Nephron progenitor cell (in vitro differentiated cells): ENCODE data around the gene RIMOC1.
A peak's percentile ranks its signal among the peaks of the same experiment; 100 is the strongest.
"Not testable (repeated sequence)": the region's sequence is repeated elsewhere in the genome, so short reads cannot be mapped to it uniquely, and the experiment has no call there.

Experiments used
- DNase-seq: peaks from one replicate; pipeline ENCODE4 v3.0.0; 2021
- H3K27ac Mint-ChIP-seq: 2 replicates; pipeline ENCODE4 v1.8.0; 2021; ENCODE audit warnings: mild to moderate bottlenecking, moderate library complexity, mixed read lengths
- H3K27me3 Mint-ChIP-seq: 2 replicates; pipeline ENCODE4 v1.8.0; 2021; ENCODE audit warnings: mild to moderate bottlenecking, low read depth, mixed read lengths; ENCODE audit not compliant: poor library complexity
- H3K36me3 Mint-ChIP-seq: 2 replicates; pipeline ENCODE4 v1.8.0; 2021; ENCODE audit warnings: low read depth, mixed read lengths
- H3K4me1 Mint-ChIP-seq: 2 replicates; pipeline ENCODE4 v1.8.0; 2021; ENCODE audit warnings: mixed read lengths
- H3K4me3 Mint-ChIP-seq: 2 replicates; pipeline ENCODE4 v1.8.0; 2021; ENCODE audit warnings: mild to moderate bottlenecking, moderate library complexity, mixed read lengths
- H3K9me3 Mint-ChIP-seq: 2 replicates; pipeline ENCODE4 v1.8.0; 2021; ENCODE audit warnings: mild to moderate bottlenecking, moderate library complexity, mixed read lengths
- TF ChIP-seq, protein P1 (sequence below): fragments of 200-600 bp; sonication (generic); IDR thresholded peaks from 2 replicates; pipeline ENCODE4 v1.5.0; 2021; ENCODE audit warnings: antibody characterized with exemption

The RIMOC1 gene

DNA sequence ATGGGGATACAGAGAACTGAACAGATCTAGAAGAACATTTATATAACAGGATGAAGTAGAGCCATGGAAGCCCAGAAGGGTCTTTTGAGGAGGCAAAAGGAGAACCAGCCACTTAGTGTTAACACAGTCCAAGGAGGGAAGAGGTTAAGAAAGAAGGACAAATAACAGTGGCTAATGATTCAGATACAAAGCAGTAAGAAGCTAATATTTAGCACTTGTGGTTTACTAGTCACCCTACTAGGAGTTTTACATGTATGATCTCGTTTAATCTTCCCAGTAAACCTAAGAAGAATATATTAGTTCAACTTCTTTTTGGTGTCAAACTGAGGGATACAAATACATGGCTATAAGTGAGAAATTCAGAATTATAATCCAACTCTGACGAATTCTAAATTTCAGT is 28.6 kb downstream of the RIMOC1 start:
- Mint-ChIP-seq H3K9me3 (no peaks in the 10 kb centered on the region), H3K27ac (no peak overlapping the region), H3K36me3 (peaks cover 5% of the 10 kb centered on the region), H3K4me3 (no peak overlapping the region), H3K27me3 (peaks cover 3% of the 10 kb centered on the region), H3K4me1 (peaks cover 8% of the 10 kb centered on the region)
- TF ChIP-seq, protein P1, sequence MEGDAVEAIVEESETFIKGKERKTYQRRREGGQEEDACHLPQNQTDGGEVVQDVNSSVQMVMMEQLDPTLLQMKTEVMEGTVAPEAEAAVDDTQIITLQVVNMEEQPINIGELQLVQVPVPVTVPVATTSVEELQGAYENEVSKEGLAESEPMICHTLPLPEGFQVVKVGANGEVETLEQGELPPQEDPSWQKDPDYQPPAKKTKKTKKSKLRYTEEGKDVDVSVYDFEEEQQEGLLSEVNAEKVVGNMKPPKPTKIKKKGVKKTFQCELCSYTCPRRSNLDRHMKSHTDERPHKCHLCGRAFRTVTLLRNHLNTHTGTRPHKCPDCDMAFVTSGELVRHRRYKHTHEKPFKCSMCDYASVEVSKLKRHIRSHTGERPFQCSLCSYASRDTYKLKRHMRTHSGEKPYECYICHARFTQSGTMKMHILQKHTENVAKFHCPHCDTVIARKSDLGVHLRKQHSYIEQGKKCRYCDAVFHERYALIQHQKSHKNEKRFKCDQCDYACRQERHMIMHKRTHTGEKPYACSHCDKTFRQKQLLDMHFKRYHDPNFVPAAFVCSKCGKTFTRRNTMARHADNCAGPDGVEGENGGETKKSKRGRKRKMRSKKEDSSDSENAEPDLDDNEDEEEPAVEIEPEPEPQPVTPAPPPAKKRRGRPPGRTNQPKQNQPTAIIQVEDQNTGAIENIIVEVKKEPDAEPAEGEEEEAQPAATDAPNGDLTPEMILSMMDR: no peak
- DNase-seq: no peak

- TF ChIP-seq, protein P1: no peak
- H3K36me3 Mint-ChIP-seq: no peaks in the 10 kb centered on the region
- no peak overlapping the region for H3K4me3 Mint-ChIP-seq
- H3K4me1 Mint-ChIP-seq: peaks cover 8% of the 10 kb centered on the region
- H3K27me3 Mint-ChIP-seq: no peaks in the 10 kb centered on the region
- H3K27ac Mint-ChIP-seq: peak overlapping the region; percentile 65
- H3K9me3 Mint-ChIP-seq: no peaks in the 10 kb centered on the region
- peak; percentile 3 for DNase-seq
Measured at GRCh38 chr5:41935544-41935943, 31.4 kb downstream of the RIMOC1 start.

- Mint-ChIP-seq H3K27ac (no peak overlapping the region), H3K36me3 (no peaks in the 10 kb centered on the region), H3K9me3 (no peaks in the 10 kb centered on the region), H3K27me3 (no peaks in the 10 kb centered on the region), H3K4me1 (peaks cover 3% of the 10 kb centered on the region), H3K4me3 (no peak overlapping the region)
- no peak for DNase-seq
- TF ChIP-seq, protein P1: no peak
Measured at GRCh38 chr5:41940641-41941040, 36.5 kb downstream of the RIMOC1 start.

DNA sequence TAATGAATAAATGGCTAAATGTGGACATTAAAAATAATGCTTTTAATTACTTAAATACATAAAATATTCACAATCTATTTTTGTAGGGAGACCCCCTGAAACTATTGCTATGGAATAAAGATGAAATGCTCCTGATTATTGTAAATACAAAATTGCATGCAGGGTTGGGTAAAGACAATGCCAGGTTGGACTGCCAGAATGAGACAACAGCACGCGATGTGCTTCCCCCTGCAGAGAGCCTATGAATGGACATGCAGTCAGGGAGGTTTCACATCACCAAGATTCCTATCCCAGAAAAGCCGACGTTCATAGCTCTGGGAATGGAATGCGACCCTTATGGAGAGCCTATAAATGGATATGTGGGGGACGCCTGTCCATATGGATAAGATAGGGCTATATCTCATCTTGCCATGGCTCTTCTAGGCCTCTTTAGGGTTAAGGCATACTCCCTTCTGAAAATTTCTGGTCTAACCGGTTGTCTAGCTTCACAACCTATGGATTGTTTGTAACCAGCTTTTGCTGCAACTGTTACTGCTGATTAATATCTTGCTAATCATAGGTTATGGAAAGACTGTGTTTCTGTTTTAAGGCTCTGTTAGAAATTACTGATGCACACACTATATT is 41.3 kb downstream of the RIMOC1 start:
- H3K4me3 Mint-ChIP-seq, H3K27me3 Mint-ChIP-seq, H3K27ac Mint-ChIP-seq, H3K36me3 Mint-ChIP-seq, DNase-seq, H3K4me1 Mint-ChIP-seq: not testable (repeated sequence)
- H3K9me3 Mint-ChIP-seq: peaks cover 11% of the 10 kb centered on the region

GRCh38 chr5:41951224-41951623 is 47.1 kb downstream of the RIMOC1 start:
- Mint-ChIP-seq H3K9me3 (peaks cover 16% of the 10 kb centered on the region), H3K27ac (no peak overlapping the region), H3K36me3 (no peaks in the 10 kb centered on the region), H3K4me1 (no peaks in the 10 kb centered on the region), H3K27me3 (peaks cover 10% of the 10 kb centered on the region), H3K4me3 (no peak overlapping the region)
- TF ChIP-seq, protein P1: no peak
- no peak for DNase-seq
